SK-N-SH treated with all-trans-retinoic acid at 6 μM for 48 hours (cell line): Measurements from ENCODE around the gene MRPS22.

ENCODE experiments used
- ATAC-seq: fragments of 200-7000 bp; cut with Tn5 transposase; 3 replicates; pipeline ENCODE4 v1.9.1; 2020; ENCODE audit warnings: mild to moderate bottlenecking, moderate library complexity
- ARNTL ChIP-seq: fragments of 450-650 bp; formaldehyde crosslinking; IDR thresholded peaks from 2 replicates; pipeline ENCODE4 v1.5.0; 2020; ENCODE audit warnings: low read depth, mild to moderate bottlenecking, moderate library complexity, borderline replicate concordance
- CSDC2 ChIP-seq: fragments of 250-450 bp; sonication (Bioruptor Pico); IDR thresholded peaks from 2 replicates; pipeline ENCODE4 v1.5.0; 2020; ENCODE audit warnings: mild to moderate bottlenecking, moderate library complexity
- GLIS3 ChIP-seq: fragments of 250-450 bp; sonication (Bioruptor Pico); IDR thresholded peaks from 2 replicates; pipeline ENCODE4 v1.5.0; 2020; ENCODE audit warnings: mild to moderate bottlenecking, moderate library complexity
- ISL1 ChIP-seq: fragments of 250-450 bp; sonication (Bioruptor Pico); IDR thresholded peaks from 2 replicates; pipeline ENCODE4 v2.1.2; 2022; ENCODE audit warnings: mild to moderate bottlenecking, moderate library complexity
- PPARA ChIP-seq: fragments of 250-450 bp; sonication (Bioruptor Pico); IDR thresholded peaks from 2 replicates; pipeline ENCODE4 v1.5.0; 2020; ENCODE audit warnings: mild to moderate bottlenecking, borderline replicate concordance
- RARB ChIP-seq: fragments of 250-450 bp; sonication (Bioruptor Pico); IDR thresholded peaks from 2 replicates; pipeline ENCODE4 v1.8.0; 2021; ENCODE audit warnings: mild to moderate bottlenecking, moderate library complexity
- SNAI2 ChIP-seq: fragments of 250-450 bp; sonication (Bioruptor Pico); IDR thresholded peaks from 2 replicates; pipeline ENCODE4 v1.5.0; 2020; ENCODE audit warnings: mild to moderate bottlenecking, moderate library complexity
- TCF4 ChIP-seq: fragments of 250-450 bp; sonication (Bioruptor Pico); IDR thresholded peaks from 2 replicates; pipeline ENCODE4 v1.8.0; 2021; ENCODE audit warnings: mild to moderate bottlenecking, moderate library complexity, borderline replicate concordance
- TOX ChIP-seq: fragments of 250-450 bp; sonication (Bioruptor Pico); IDR thresholded peaks from 2 replicates; pipeline ENCODE4 v1.8.0; 2021; ENCODE audit warnings: mild to moderate bottlenecking, moderate library complexity, borderline replicate concordance
- ZC3H10 ChIP-seq: fragments of 250-450 bp; sonication (Bioruptor Pico); IDR thresholded peaks from 2 replicates; pipeline ENCODE4 v1.5.1; 2021; ENCODE audit warnings: mild to moderate bottlenecking, moderate library complexity
- ZFP3 ChIP-seq: fragments of 250-450 bp; sonication (Bioruptor Pico); IDR thresholded peaks from 2 replicates; pipeline ENCODE4 v1.5.0; 2020; ENCODE audit warnings: mild to moderate bottlenecking, moderate library complexity
- ZNF565 ChIP-seq: fragments of 450-650 bp; formaldehyde crosslinking; conservative IDR thresholded peaks from 2 replicates; pipeline ENCODE4 v1.5.0; 2020; ENCODE audit warnings: low read depth, mild to moderate bottlenecking, moderate library complexity
- ZNF70 ChIP-seq: fragments of 450-650 bp; formaldehyde crosslinking; IDR thresholded peaks from 2 replicates; pipeline ENCODE4 v1.5.0; 2020; ENCODE audit warnings: mild to moderate bottlenecking, moderate library complexity
- ZNF8 ChIP-seq: fragments of 450-650 bp; formaldehyde crosslinking; IDR thresholded peaks from 2 replicates; pipeline ENCODE4 v1.5.0; 2020; ENCODE audit warnings: mild to moderate bottlenecking, moderate library complexity
- TF ChIP-seq, protein P1 (sequence below): fragments of 250-450 bp; sonication (Bioruptor Pico); IDR thresholded peaks from 2 replicates; pipeline ENCODE4 v1.5.1; 2021; ENCODE audit warnings: mild to moderate bottlenecking, moderate library complexity
- TF ChIP-seq, protein P2 (sequence below): fragments of 250-450 bp; sonication (Bioruptor Pico); IDR thresholded peaks from 2 replicates; pipeline ENCODE4 v1.5.0; 2020; ENCODE audit warnings: mild to moderate bottlenecking, moderate library complexity
- TF ChIP-seq, protein P3 (sequence below): fragments of 250-450 bp; sonication (Bioruptor Pico); IDR thresholded peaks from 2 replicates; pipeline ENCODE4 v1.8.0; 2021; ENCODE audit warnings: low read depth, mild to moderate bottlenecking, moderate library complexity, borderline replicate concordance

Gene MRPS22

DNA sequence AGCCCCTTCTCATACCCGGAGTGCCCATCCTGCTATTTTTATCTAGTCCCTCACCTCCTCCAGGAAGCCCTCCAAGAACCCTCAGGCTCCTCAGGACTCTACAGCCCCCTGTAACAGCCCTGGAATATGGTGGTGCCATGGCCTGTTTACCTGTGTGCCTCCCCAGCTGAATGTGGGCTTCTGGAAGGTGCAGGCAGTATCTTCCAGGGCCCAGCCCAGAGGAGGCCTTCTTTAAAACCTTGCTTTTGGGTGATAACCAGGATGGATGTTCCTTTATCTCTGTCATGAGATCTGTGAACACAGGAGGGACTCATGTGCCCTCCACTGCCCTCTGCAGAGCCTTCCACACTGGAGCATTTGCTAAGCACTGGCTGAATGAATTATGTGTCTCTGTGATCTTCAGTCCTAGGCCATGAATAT, 36.7 kb upstream of the MRPS22 start (continued):
- no peak for TF ChIP-seq ISL1 (CRISPR knock-in tag)

DNA sequence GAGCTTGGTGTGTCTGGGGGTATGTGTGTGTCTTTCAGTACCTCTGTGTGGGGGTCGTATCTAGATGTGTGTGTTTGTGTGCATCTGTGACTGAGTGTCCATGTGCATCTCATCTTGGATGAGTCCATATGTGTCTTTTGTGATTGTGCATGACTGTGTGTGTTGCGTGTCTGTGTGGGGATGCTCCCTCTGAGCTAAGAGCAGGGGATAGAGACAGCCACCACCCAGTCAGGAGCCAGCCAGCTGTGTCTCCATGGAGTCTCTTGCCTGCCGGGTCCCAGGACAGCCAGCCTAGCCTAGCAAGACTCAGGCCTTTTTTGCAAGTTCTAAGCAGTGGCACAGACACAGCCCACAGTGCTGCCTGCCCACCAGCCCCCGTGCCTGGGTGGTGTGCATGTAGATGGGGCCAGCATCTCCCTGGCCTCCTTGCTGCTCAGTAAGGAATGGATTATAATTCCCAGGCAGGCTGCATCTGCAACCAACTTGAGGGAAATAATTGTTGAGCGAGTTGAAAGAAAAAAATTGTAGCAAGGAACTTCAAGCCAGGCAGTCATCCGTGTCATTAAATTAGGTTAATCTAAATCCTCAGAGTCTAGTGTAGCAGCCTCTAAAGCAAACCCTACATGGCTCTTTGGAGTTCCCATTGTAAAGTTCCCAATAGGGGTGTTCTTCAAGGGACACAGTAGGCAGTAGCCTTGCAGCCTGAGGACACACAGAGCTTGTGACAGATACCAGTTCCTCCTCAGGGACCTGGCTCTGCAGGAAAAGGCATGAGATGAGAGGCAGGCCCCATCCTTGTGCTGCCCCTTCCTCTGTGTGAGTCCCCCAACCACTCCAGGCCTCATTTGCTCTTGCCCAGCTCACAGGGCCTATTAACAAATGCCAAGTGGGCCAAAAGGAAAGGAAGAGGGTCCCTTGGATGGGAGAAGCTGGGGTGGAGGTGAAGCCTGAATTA, 35.9 kb upstream of the MRPS22 start:
- no peak for ATAC-seq

DNA sequence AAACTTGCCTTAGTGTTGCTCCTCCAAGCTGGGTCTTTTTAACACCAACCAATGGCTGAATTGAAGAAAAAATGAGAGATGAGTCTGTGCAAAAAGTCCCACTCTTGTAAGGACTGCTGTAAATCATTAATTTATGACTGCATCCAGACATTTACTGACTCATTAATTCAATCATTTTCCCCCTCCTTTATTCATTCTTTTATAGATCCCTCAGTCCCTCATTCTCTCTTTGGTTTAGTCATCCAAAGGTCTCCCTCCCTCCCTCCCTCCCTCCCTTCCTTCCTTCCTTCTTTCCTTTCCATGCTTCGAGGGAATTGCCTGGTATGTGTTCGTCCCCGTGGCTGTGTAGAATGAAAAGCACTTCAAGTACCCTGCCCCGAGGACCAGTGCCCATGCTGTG, 35.3 kb upstream of the MRPS22 start:
- no peak for TF ChIP-seq ZFP3 (CRISPR knock-in tag)
- no peak for TF ChIP-seq SNAI2 (CRISPR knock-in tag)
- TF ChIP-seq, protein P1, sequence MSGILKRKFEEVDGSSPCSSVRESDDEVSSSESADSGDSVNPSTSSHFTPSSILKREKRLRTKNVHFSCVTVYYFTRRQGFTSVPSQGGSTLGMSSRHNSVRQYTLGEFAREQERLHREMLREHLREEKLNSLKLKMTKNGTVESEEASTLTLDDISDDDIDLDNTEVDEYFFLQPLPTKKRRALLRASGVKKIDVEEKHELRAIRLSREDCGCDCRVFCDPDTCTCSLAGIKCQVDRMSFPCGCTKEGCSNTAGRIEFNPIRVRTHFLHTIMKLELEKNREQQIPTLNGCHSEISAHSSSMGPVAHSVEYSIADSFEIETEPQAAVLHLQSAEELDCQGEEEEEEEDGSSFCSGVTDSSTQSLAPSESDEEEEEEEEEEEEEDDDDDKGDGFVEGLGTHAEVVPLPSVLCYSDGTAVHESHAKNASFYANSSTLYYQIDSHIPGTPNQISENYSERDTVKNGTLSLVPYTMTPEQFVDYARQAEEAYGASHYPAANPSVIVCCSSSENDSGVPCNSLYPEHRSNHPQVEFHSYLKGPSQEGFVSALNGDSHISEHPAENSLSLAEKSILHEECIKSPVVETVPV (CRISPR knock-in tag) = no peak
- TF ChIP-seq TCF4 (CRISPR knock-in tag) = no peak
- TF ChIP-seq, protein P2, sequence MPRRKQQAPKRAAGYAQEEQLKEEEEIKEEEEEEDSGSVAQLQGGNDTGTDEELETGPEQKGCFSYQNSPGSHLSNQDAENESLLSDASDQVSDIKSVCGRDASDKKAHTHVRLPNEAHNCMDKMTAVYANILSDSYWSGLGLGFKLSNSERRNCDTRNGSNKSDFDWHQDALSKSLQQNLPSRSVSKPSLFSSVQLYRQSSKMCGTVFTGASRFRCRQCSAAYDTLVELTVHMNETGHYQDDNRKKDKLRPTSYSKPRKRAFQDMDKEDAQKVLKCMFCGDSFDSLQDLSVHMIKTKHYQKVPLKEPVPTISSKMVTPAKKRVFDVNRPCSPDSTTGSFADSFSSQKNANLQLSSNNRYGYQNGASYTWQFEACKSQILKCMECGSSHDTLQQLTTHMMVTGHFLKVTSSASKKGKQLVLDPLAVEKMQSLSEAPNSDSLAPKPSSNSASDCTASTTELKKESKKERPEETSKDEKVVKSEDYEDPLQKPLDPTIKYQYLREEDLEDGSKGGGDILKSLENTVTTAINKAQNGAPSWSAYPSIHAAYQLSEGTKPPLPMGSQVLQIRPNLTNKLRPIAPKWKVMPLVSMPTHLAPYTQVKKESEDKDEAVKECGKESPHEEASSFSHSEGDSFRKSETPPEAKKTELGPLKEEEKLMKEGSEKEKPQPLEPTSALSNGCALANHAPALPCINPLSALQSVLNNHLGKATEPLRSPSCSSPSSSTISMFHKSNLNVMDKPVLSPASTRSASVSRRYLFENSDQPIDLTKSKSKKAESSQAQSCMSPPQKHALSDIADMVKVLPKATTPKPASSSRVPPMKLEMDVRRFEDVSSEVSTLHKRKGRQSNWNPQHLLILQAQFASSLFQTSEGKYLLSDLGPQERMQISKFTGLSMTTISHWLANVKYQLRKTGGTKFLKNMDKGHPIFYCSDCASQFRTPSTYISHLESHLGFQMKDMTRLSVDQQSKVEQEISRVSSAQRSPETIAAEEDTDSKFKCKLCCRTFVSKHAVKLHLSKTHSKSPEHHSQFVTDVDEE (CRISPR knock-in tag) = no peak
- TF ChIP-seq PPARA (CRISPR knock-in tag) = no peak
- TF ChIP-seq ZNF8 = no peak
- no peak for TF ChIP-seq RARB (CRISPR knock-in tag)
- TF ChIP-seq, protein P3, sequence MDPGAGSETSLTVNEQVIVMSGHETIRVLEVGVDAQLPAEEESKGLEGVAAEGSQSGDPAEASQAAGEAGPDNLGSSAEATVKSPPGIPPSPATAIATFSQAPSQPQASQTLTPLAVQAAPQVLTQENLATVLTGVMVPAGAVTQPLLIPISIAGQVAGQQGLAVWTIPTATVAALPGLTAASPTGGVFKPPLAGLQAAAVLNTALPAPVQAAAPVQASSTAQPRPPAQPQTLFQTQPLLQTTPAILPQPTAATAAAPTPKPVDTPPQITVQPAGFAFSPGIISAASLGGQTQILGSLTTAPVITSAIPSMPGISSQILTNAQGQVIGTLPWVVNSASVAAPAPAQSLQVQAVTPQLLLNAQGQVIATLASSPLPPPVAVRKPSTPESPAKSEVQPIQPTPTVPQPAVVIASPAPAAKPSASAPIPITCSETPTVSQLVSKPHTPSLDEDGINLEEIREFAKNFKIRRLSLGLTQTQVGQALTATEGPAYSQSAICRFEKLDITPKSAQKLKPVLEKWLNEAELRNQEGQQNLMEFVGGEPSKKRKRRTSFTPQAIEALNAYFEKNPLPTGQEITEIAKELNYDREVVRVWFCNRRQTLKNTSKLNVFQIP (CRISPR knock-in tag) = no peak
- peak; percentile 5 for ATAC-seq

More for the DNA sequence above, 35.9 kb upstream of the MRPS22 start:
- TF ChIP-seq TCF4 (CRISPR knock-in tag) (no peak), TOX (CRISPR knock-in tag) (no peak), ZNF8 (no peak), ZC3H10 (CRISPR knock-in tag) (no peak), GLIS3 (CRISPR knock-in tag) (no peak)
- TF ChIP-seq, protein P2 (CRISPR knock-in tag) = no peak
- TF ChIP-seq, protein P1 (CRISPR knock-in tag) = no peak
- TF ChIP-seq, all 23 proteins: peak for 0

DNA sequence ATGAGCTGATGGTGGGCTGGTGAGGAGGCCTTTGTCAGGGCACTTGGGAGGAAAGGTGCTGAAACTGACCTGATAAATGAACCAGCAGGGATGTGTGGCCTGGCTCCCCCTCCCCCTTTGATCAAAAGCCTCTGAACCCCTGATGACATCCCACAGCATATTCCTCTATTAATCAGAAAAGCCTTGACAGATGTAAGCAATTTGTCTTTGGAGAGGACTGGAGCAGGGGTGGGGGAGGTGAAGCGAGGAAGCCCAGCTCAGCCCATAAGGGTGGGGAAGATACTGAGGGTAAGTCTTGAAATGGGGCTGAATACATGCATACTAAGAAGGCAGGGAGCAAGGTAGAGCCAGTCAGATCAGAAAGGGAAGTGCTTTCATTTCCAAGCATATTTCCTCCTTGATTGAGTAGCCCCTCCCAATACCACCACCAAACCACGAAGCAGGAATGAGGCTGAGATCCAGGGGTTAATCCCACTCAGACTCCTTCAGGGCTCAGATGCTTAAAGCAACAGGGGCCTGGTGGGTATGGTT, 34.7 kb upstream of the MRPS22 start:
- ATAC-seq = peak; percentile 15
- TF ChIP-seq ZNF565 (no peak), SNAI2 (CRISPR knock-in tag) (no peak), ARNTL (CRISPR knock-in tag) (no peak), TCF4 (CRISPR knock-in tag) (no peak), ISL1 (CRISPR knock-in tag) (no peak), ZNF70 (no peak), CSDC2 (no peak), GLIS3 (CRISPR knock-in tag) (no peak), RARB (CRISPR knock-in tag) (no peak), ZNF8 (no peak)
- TF ChIP-seq, protein P2 (CRISPR knock-in tag) = no peak
- TF ChIP-seq, protein P3 (CRISPR knock-in tag) = no peak
